GM23338 (cell line): Measurements from ENCODE around the gene ARID1B. TPM values are rescaled to one million over a fixed set of nuclear protein-coding genes. Genes with fewer than 3 reads are reported as not detected.
A peak's percentile ranks its signal among the peaks of the same experiment; 100 is the strongest.

Experiments used
- ATAC-seq: fragments of 200-7000 bp; cut with Tn5 transposase; 3 replicates; pipeline ENCODE4 v1.9.1; 2020
- DNase-seq: peaks from one replicate; pipeline ENCODE4 v3.0.0-alpha.2; 2015; ENCODE audit warnings: low spot score
- H2AFZ ChIP-seq: fragments of 200-600 bp; sonication (generic); 2 replicates; pipeline ENCODE4 v1.8.0; 2016; ENCODE audit warnings: antibody characterized with exemption, mild to moderate bottlenecking, moderate library complexity
- H3F3A ChIP-seq: fragments of 200-600 bp; sonication (generic); replicated peaks from 2 replicates; pipeline ENCODE4 v1.8.0; 2017; ENCODE audit warnings: antibody characterized with exemption, mixed run types, low read depth
- H3K27ac ChIP-seq: fragments of 200-600 bp; sonication (generic); 2 replicates; pipeline ENCODE4 v1.6.1; 2016; ENCODE audit warnings: low read depth
- H3K27me3 ChIP-seq: fragments of 200-600 bp; sonication (generic); 2 replicates; pipeline ENCODE4 v1.8.0; 2016; ENCODE audit warnings: mild to moderate bottlenecking, mixed run types, moderate library complexity; ENCODE audit not compliant: insufficient read depth
- H3K36me3 ChIP-seq: fragments of 200-600 bp; sonication (generic); 2 replicates; pipeline ENCODE4 v1.8.0; 2016; ENCODE audit warnings: mild to moderate bottlenecking; ENCODE audit not compliant: insufficient read depth
- H3K4me1 ChIP-seq: fragments of 200-600 bp; sonication (generic); 2 replicates; pipeline ENCODE4 v1.8.0; 2016; ENCODE audit warnings: mild to moderate bottlenecking, moderate library complexity; ENCODE audit not compliant: insufficient read depth
- H3K4me2 ChIP-seq: fragments of 200-600 bp; sonication (generic); 2 replicates; pipeline ENCODE4 v1.7.1; 2017; ENCODE audit warnings: mixed run types
- H3K4me3 ChIP-seq: fragments of 200-600 bp; sonication (generic); 2 replicates; pipeline ENCODE4 v1.6.1; 2016; ENCODE audit warnings: mixed run types
- H3K79me2 ChIP-seq: fragments of 200-600 bp; sonication (generic); replicated peaks from 2 replicates; pipeline ENCODE4 v1.8.0; 2017; ENCODE audit warnings: mild to moderate bottlenecking; ENCODE audit not compliant: insufficient read depth
- H3K9me2 ChIP-seq: fragments of 200-600 bp; sonication (generic); 2 replicates; pipeline ENCODE4 v1.8.0; 2017; ENCODE audit not compliant: insufficient read depth
- H4K20me1 ChIP-seq: fragments of 200-600 bp; sonication (generic); replicated peaks from 2 replicates; pipeline ENCODE4 v1.8.0; 2017; ENCODE audit warnings: mild to moderate bottlenecking; ENCODE audit not compliant: insufficient read depth
- H3K27ac Mint-ChIP-seq: 2 replicates; pipeline ENCODE4 v1.8.0; 2020; ENCODE audit warnings: inconsistent platforms, mild to moderate bottlenecking, moderate library complexity, mixed read lengths
- H3K27me3 Mint-ChIP-seq: 3 replicates; pipeline ENCODE4 v1.8.0; 2022; ENCODE audit warnings: low read depth, mild to moderate bottlenecking, moderate library complexity, mixed read lengths, inconsistent platforms; ENCODE audit not compliant: insufficient read depth, poor library complexity
- H3K36me3 Mint-ChIP-seq: 3 replicates; pipeline ENCODE4 v1.8.0; 2021; ENCODE audit warnings: low read depth, mild to moderate bottlenecking, inconsistent platforms, moderate library complexity, mixed read lengths
- H3K4me1 Mint-ChIP-seq: 3 replicates; pipeline ENCODE4 v1.8.0; 2020; ENCODE audit warnings: mild to moderate bottlenecking, inconsistent platforms, mixed read lengths
- H3K4me3 Mint-ChIP-seq: 3 replicates; pipeline ENCODE4 v1.8.0; 2021; ENCODE audit warnings: moderate library complexity, mild to moderate bottlenecking, inconsistent platforms, mixed read lengths
- H3K9me3 Mint-ChIP-seq: 3 replicates; pipeline ENCODE4 v1.8.0; 2020; ENCODE audit warnings: moderate library complexity, mild to moderate bottlenecking, inconsistent platforms, mixed read lengths
- CREB1 ChIP-seq: fragments of 250-450 bp; sonication (Bioruptor Pico); IDR thresholded peaks from 2 replicates; pipeline ENCODE4 v1.5.0; 2020; ENCODE audit warnings: low read depth, mild to moderate bottlenecking, moderate library complexity
- CTCF ChIP-seq, 2 experiments: fragments of 200-600 bp in 1 of 2; sonication (generic) in 1 of 2; conservative IDR thresholded peaks; 2 replicates each; pipeline versions ENCODE4 v1.5.1 to v1.6.1; 2016 to 2017; ENCODE audit warnings: antibody characterized with exemption in 2 of 2, low read depth in 2 of 2, mild to moderate bottlenecking in 2 of 2, moderate library complexity in 1 of 2
- EZH2 ChIP-seq: fragments of 200-600 bp; sonication (generic); IDR thresholded peaks from one replicate; pipeline ENCODE4 v1.8.0; 2017; ENCODE audit warnings: antibody characterized with exemption, mild to moderate bottlenecking, low read depth; ENCODE audit not compliant: unreplicated experiment
- EZH2phosphoT487 ChIP-seq: fragments of 200-600 bp; sonication (generic); IDR thresholded peaks from one replicate; pipeline ENCODE4 v1.8.1; 2018; ENCODE audit warnings: antibody characterized with exemption; ENCODE audit not compliant: unreplicated experiment
- JUNB ChIP-seq: IDR thresholded peaks from one replicate; pipeline ENCODE4 v1.6.1; 2016; ENCODE audit warnings: antibody characterized with exemption; ENCODE audit not compliant: unreplicated experiment
- NANOG ChIP-seq: IDR thresholded peaks from 2 replicates; pipeline ENCODE4 v1.6.1; 2016; ENCODE audit warnings: antibody characterized with exemption, borderline replicate concordance
- POLR2AphosphoS5 ChIP-seq: IDR thresholded peaks from 2 replicates; pipeline ENCODE4 v1.6.1; 2016; ENCODE audit warnings: antibody characterized with exemption, low read depth
- REST ChIP-seq: IDR thresholded peaks from one replicate; pipeline ENCODE4 v1.6.1; 2018; ENCODE audit warnings: antibody characterized with exemption; ENCODE audit not compliant: unreplicated experiment
- STAT1 ChIP-seq: IDR thresholded peaks from one replicate; pipeline ENCODE4 v1.6.1; 2016; ENCODE audit warnings: antibody characterized with exemption; ENCODE audit not compliant: unreplicated experiment
- ZNF114 ChIP-seq: fragments of 250-450 bp; sonication (Bioruptor Pico); IDR thresholded peaks from 2 replicates; pipeline ENCODE4 v1.5.0; 2020; ENCODE audit warnings: mild to moderate bottlenecking, moderate library complexity
- ZNF331 ChIP-seq: fragments of 250-450 bp; sonication (Bioruptor Pico); IDR thresholded peaks from 2 replicates; pipeline ENCODE4 v1.5.0; 2020; ENCODE audit warnings: low read depth, mild to moderate bottlenecking, moderate library complexity
- polyA plus RNA-seq: library from polyadenylated mRNA; unstranded; fragments of >200 nt; fragmentation: Nextera tagmentation; extraction: Ambion mirVana; gene quantifications from 2 replicates; pipeline ENCODE4 v1.2.1, GENCODE V29; 2016
- total RNA-seq: library from RNA; depleted of rRNA; stranded (reverse); fragments of >200 nt; shearing (Covaris generic); gene quantifications from 2 replicates; pipeline ENCODE4 v1.2.3, GENCODE V29; 2014
- TF ChIP-seq, protein P1 (sequence below): IDR thresholded peaks from 2 replicates; pipeline ENCODE4 v1.6.1; 2016; ENCODE audit warnings: antibody characterized with exemption

The ARID1B gene
- total and polyA plus RNA-seq, 2 experiments from 2014 or later, result 59.3 to 72.2 TPM

DNA sequence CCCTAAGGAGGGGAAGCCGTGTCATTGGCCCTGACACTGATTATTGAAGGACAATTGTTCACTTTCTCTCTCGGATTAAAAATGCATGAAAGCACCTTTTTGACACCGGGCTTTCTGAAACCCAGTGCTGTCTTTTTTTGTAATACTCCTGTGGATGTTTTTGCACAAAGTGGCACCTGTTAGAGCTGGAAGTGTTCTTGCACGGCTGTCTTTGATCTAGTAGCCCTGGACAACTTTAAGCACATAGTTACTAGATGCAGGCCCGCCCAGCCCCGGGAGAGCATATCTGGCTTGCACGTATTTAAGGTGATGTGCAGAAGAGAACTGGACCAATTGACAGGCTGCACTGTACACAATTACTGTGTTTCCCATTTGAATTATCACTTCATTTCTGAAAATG lies 72.6 kb downstream of the ARID1B start:
- Mint-ChIP-seq H3K4me1 (peaks cover 90% of the 10 kb centered on the region), H3K36me3 (no peaks in the 10 kb centered on the region; the same call in 2 of the 3 replicates), H3K27ac (peak overlapping the region; percentile 29; the same call in 1 of the 2 replicates), H3K4me3 (no peak overlapping the region), H3K9me3 (no peaks in the 10 kb centered on the region), H3K27me3 (peaks cover 3% of the 10 kb centered on the region)
- no peak overlapping the region for H3K4me3 ChIP-seq
- TF ChIP-seq CREB1 (CRISPR knock-in tag) (no peak), ZNF114 (CRISPR knock-in tag) (no peak), REST (no peak), POLR2AphosphoS5 (no peak), NANOG (no peak)
- TF ChIP-seq, protein P1, sequence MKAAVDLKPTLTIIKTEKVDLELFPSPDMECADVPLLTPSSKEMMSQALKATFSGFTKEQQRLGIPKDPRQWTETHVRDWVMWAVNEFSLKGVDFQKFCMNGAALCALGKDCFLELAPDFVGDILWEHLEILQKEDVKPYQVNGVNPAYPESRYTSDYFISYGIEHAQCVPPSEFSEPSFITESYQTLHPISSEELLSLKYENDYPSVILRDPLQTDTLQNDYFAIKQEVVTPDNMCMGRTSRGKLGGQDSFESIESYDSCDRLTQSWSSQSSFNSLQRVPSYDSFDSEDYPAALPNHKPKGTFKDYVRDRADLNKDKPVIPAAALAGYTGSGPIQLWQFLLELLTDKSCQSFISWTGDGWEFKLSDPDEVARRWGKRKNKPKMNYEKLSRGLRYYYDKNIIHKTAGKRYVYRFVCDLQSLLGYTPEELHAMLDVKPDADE, result no peak
- no peak for ATAC-seq
- H3F3A ChIP-seq, result no peaks in the 10 kb centered on the region
- H3K4me2 ChIP-seq, result no peak overlapping the region
- H3K79me2 ChIP-seq, result peaks cover 93% of the 10 kb centered on the region
- no peaks in the 10 kb centered on the region for H3K36me3 ChIP-seq
- H3K4me1 ChIP-seq, result peaks cover 83% of the 10 kb centered on the region
- H3K9me2 ChIP-seq, result no peaks in the 10 kb centered on the region
- no peak for DNase-seq
- H3K27ac ChIP-seq, result no peak overlapping the region
- no peaks in the 10 kb centered on the region for H3K27me3 ChIP-seq
- no peak overlapping the region for H2AFZ ChIP-seq
- H4K20me1 ChIP-seq, result peaks cover 4% of the 10 kb centered on the region; the same call in 1 of the 2 replicates

DNA sequence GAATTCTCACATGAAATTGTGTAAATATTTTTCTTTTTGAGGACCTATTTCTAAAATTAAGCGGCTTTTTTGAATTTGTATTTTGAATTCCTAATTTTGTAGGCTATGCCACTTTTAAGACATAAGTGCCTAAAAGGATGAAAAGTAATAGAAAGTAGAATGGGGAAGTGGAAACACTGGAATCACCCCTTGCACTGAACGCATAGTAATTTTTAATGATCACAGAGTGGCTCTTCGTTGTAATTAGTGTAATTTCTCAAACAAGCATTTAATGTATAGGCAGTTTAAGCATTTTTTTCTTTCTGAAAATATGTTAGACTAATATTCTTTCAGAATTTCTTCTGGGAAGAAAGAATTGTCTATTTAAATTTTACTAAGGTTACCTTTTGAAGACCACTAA lies 73.2 kb downstream of the ARID1B start:
- H3K27ac Mint-ChIP-seq, result no peak overlapping the region
- ATAC-seq, result no peak
- H3K4me1 ChIP-seq, result peaks cover 78% of the 10 kb centered on the region
- TF ChIP-seq ZNF114 (CRISPR knock-in tag) (no peak), POLR2AphosphoS5 (no peak), CTCF (conservative IDR thresholded peaks at IDR 0.05; ENCODE audit: low read depth in 2 of 2) (no peak), ZNF331 (CRISPR knock-in tag) (no peak), EZH2phosphoT487 (no peak), NANOG (no peak), JUNB (no peak), CREB1 (CRISPR knock-in tag) (no peak), REST (no peak), STAT1 (no peak), EZH2 (no peak)
- TF ChIP-seq, protein P1, result no peak

More for the DNA sequence above, 73.2 kb downstream of the ARID1B start:
- no peaks in the 10 kb centered on the region for H3K9me3 Mint-ChIP-seq
- Histone ChIP-seq H3F3A (no peaks in the 10 kb centered on the region), H3K4me3 (no peak overlapping the region), H3K79me2 (peaks cover 93% of the 10 kb centered on the region), H3K4me2 (no peak overlapping the region), H2AFZ (no peak overlapping the region), H3K27ac (no peak overlapping the region), H3K9me2 (no peaks in the 10 kb centered on the region), H4K20me1 (peaks cover 4% of the 10 kb centered on the region; the same call in 1 of the 2 replicates), H3K36me3 (no peaks in the 10 kb centered on the region), H3K27me3 (no peaks in the 10 kb centered on the region)
- H3K27me3 Mint-ChIP-seq, result peaks cover 3% of the 10 kb centered on the region
- no peak for DNase-seq
- H3K36me3 Mint-ChIP-seq, result no peaks in the 10 kb centered on the region; the same call in 2 of the 3 replicates
- peaks cover 86% of the 10 kb centered on the region for H3K4me1 Mint-ChIP-seq
- no peak overlapping the region for H3K4me3 Mint-ChIP-seq
